ENCODE data around the gene IFI6.
"Not testable (repeated sequence)": the region's sequence is repeated elsewhere in the genome, so short reads cannot be mapped to it uniquely, and the experiment has no call there.

Gene IFI6

GRCh38 chr1:27704958-27705357 is 33.0 kb upstream of the IFI6 start:
- Histone ChIP-seq H3K9me3 (replicated peaks in 1 of 2; ENCODE audit: control insufficient read depth in 2 of 2, insufficient read depth in 1 of 2, low read depth in 1 of 2, low read length in 2 of 2) (peaks cover 0 to 8% of the 10 kb centered on the region in 2 donors), H3K4me1 (ENCODE audit: control insufficient read depth in 2 of 2, insufficient read depth in 1 of 2, low read depth in 1 of 2, low read length in 2 of 2) (no peaks in the 10 kb centered on the region), H2BK12ac (ENCODE audit: low read length) (no peak overlapping the region), H3K14ac (ENCODE audit: low read length) (no peak overlapping the region), H3K27ac (replicated peaks; ENCODE audit: low read length) (no peak overlapping the region), H3K18ac (ENCODE audit: low read length) (no peak overlapping the region), H3K4me3 (ENCODE audit: low read length in 2 of 2) (no peak overlapping the region), H2BK120ac (ENCODE audit: low read depth, low read length) (no peak overlapping the region), H2BK15ac (ENCODE audit: low read length) (no peak overlapping the region), H2AFZ (ENCODE audit: low read length) (no peak overlapping the region), H3K4me2 (ENCODE audit: insufficient read depth, low read length, poor library complexity, severe bottlenecking) (no peak overlapping the region), H3K27me3 (ENCODE audit: control insufficient read depth in 3 of 3, insufficient read depth in 3 of 3, low read depth in 1 of 3, low read length in 3 of 3) (peaks cover 0 to 7% (median 0%) of the 10 kb centered on the region in 3 experiments), H3K79me1 (ENCODE audit: low read depth, low read length) (no peaks in the 10 kb centered on the region), H3K9ac (ENCODE audit: low read depth, low read length, poor library complexity) (no peak overlapping the region), H3K23ac (ENCODE audit: low read depth, low read length, poor library complexity) (no peak overlapping the region), H2BK5ac (ENCODE audit: low read length) (no peak overlapping the region), H4K91ac (ENCODE audit: low read depth, low read length, poor library complexity) (no peak overlapping the region), H2AK5ac (ENCODE audit: low read depth, low read length) (no peak overlapping the region), H3K4ac (ENCODE audit: low read length) (no peak overlapping the region), H4K8ac (ENCODE audit: low read depth, low read length) (no peak overlapping the region), H3K36me3 (replicated peaks in 1 of 2; ENCODE audit: control insufficient read depth in 2 of 2, insufficient read depth in 2 of 2, low read length in 2 of 2) (no peaks in the 10 kb centered on the region)
- DNase-seq (ENCODE audit: low spot score), result no peak
- WGBS, 2 donors (ENCODE audit: extremely low coverage in 2 of 2, insufficient read length in 2 of 2, insufficient replicate concordance in 1 of 2), result no CpG with 5 or more reads among the region's 4 CpGs

- not testable (repeated sequence) for H2BK5ac ChIP-seq (ENCODE audit: low read length); H2BK12ac ChIP-seq (ENCODE audit: low read length); H2BK15ac ChIP-seq (ENCODE audit: low read length); H4K8ac ChIP-seq (ENCODE audit: low read depth, low read length); H3K4ac ChIP-seq (ENCODE audit: low read length); H3K36me3 ChIP-seq (replicated peaks in 1 of 2; ENCODE audit: control insufficient read depth in 2 of 2, insufficient read depth in 2 of 2, low read length in 2 of 2); H2BK120ac ChIP-seq (ENCODE audit: low read depth, low read length); DNase-seq (ENCODE audit: low spot score); H3K9me3 ChIP-seq (replicated peaks in 1 of 2; ENCODE audit: control insufficient read depth in 2 of 2, insufficient read depth in 1 of 2, low read depth in 1 of 2, low read length in 2 of 2); H2AFZ ChIP-seq (ENCODE audit: low read length); H3K79me1 ChIP-seq (ENCODE audit: low read depth, low read length); H3K23ac ChIP-seq (ENCODE audit: low read depth, low read length, poor library complexity); H3K9ac ChIP-seq (ENCODE audit: low read depth, low read length, poor library complexity); H3K4me3 ChIP-seq (ENCODE audit: low read length in 2 of 2); H3K27ac ChIP-seq (replicated peaks; ENCODE audit: low read length); H4K91ac ChIP-seq (ENCODE audit: low read depth, low read length, poor library complexity); H3K4me2 ChIP-seq (ENCODE audit: insufficient read depth, low read length, poor library complexity, severe bottlenecking); H3K18ac ChIP-seq (ENCODE audit: low read length); H2AK5ac ChIP-seq (ENCODE audit: low read depth, low read length); H3K14ac ChIP-seq (ENCODE audit: low read length); H3K4me1 ChIP-seq (ENCODE audit: control insufficient read depth in 2 of 2, insufficient read depth in 1 of 2, low read depth in 1 of 2, low read length in 2 of 2); H3K27me3 ChIP-seq (ENCODE audit: control insufficient read depth in 3 of 3, insufficient read depth in 3 of 3, low read depth in 1 of 3, low read length in 3 of 3)
- WGBS, 2 donors (ENCODE audit: extremely low coverage in 2 of 2, insufficient read length in 2 of 2, insufficient replicate concordance in 1 of 2), result no CpG with 5 or more reads among the region's 9 CpGs
These were observed 24.8 kb upstream of the IFI6 start for GRCh38 chr1:27696835-27697234.

GRCh38 chr1:27690183-27690582 is 18.2 kb upstream of the IFI6 start:
- Histone ChIP-seq H3K14ac (ENCODE audit: low read length) (no peak overlapping the region), H4K91ac (ENCODE audit: low read depth, low read length, poor library complexity) (no peak overlapping the region), H3K23ac (ENCODE audit: low read depth, low read length, poor library complexity) (no peak overlapping the region), H4K8ac (ENCODE audit: low read depth, low read length) (no peak overlapping the region), H2BK15ac (ENCODE audit: low read length) (no peak overlapping the region), H3K36me3 (replicated peaks in 1 of 2; ENCODE audit: control insufficient read depth in 2 of 2, insufficient read depth in 2 of 2, low read length in 2 of 2) (no peaks in the 10 kb centered on the region), H3K27me3 (ENCODE audit: control insufficient read depth in 3 of 3, insufficient read depth in 3 of 3, low read depth in 1 of 3, low read length in 3 of 3) (peaks cover 0 to 27% (median 0%) of the 10 kb centered on the region in 3 experiments), H3K9ac (ENCODE audit: low read depth, low read length, poor library complexity) (no peak overlapping the region), H2BK12ac (ENCODE audit: low read length) (no peak overlapping the region), H3K18ac (ENCODE audit: low read length) (no peak overlapping the region), H3K79me1 (ENCODE audit: low read depth, low read length) (no peaks in the 10 kb centered on the region), H2AFZ (ENCODE audit: low read length) (no peak overlapping the region), H2BK120ac (ENCODE audit: low read depth, low read length) (no peak overlapping the region), H3K4me3 (ENCODE audit: low read length in 2 of 2) (no peak overlapping the region), H3K4me1 (ENCODE audit: control insufficient read depth in 2 of 2, insufficient read depth in 1 of 2, low read depth in 1 of 2, low read length in 2 of 2) (no peaks in the 10 kb centered on the region), H2AK5ac (ENCODE audit: low read depth, low read length) (no peak overlapping the region), H2BK5ac (ENCODE audit: low read length) (no peak overlapping the region), H3K4me2 (ENCODE audit: insufficient read depth, low read length, poor library complexity, severe bottlenecking) (no peak overlapping the region), H3K27ac (replicated peaks; ENCODE audit: low read length) (no peak overlapping the region), H3K9me3 (replicated peaks in 1 of 2; ENCODE audit: control insufficient read depth in 2 of 2, insufficient read depth in 1 of 2, low read depth in 1 of 2, low read length in 2 of 2) (peaks cover 2 to 8% of the 10 kb centered on the region in 2 donors), H3K4ac (ENCODE audit: low read length) (no peak overlapping the region)
- WGBS, 2 donors (ENCODE audit: extremely low coverage in 2 of 2, insufficient read length in 2 of 2, insufficient replicate concordance in 1 of 2), result no CpG with 5 or more reads among the region's 2 CpGs
- no peak for DNase-seq (ENCODE audit: low spot score)

- Histone ChIP-seq H2AFZ (ENCODE audit: low read length) (no peak overlapping the region), H3K9me3 (replicated peaks in 1 of 2; ENCODE audit: control insufficient read depth in 2 of 2, insufficient read depth in 1 of 2, low read depth in 1 of 2, low read length in 2 of 2) (peaks cover 2 to 8% of the 10 kb centered on the region in 2 donors), H3K79me1 (ENCODE audit: low read depth, low read length) (no peaks in the 10 kb centered on the region), H4K8ac (ENCODE audit: low read depth, low read length) (no peak overlapping the region), H3K27me3 (ENCODE audit: control insufficient read depth in 3 of 3, insufficient read depth in 3 of 3, low read depth in 1 of 3, low read length in 3 of 3) (peaks cover 0 to 27% (median 0%) of the 10 kb centered on the region in 3 experiments), H3K4ac (ENCODE audit: low read length) (no peak overlapping the region), H3K9ac (ENCODE audit: low read depth, low read length, poor library complexity) (no peak overlapping the region), H3K36me3 (replicated peaks in 1 of 2; ENCODE audit: control insufficient read depth in 2 of 2, insufficient read depth in 2 of 2, low read length in 2 of 2) (no peaks in the 10 kb centered on the region), H3K4me3 (ENCODE audit: low read length in 2 of 2) (no peak overlapping the region), H2AK5ac (ENCODE audit: low read depth, low read length) (no peak overlapping the region), H2BK12ac (ENCODE audit: low read length) (no peak overlapping the region), H4K91ac (ENCODE audit: low read depth, low read length, poor library complexity) (no peak overlapping the region), H3K4me2 (ENCODE audit: insufficient read depth, low read length, poor library complexity, severe bottlenecking) (no peak overlapping the region), H2BK15ac (ENCODE audit: low read length) (no peak overlapping the region), H2BK5ac (ENCODE audit: low read length) (no peak overlapping the region), H3K4me1 (ENCODE audit: control insufficient read depth in 2 of 2, insufficient read depth in 1 of 2, low read depth in 1 of 2, low read length in 2 of 2) (no peaks in the 10 kb centered on the region), H2BK120ac (ENCODE audit: low read depth, low read length) (no peak overlapping the region), H3K14ac (ENCODE audit: low read length) (no peak overlapping the region), H3K27ac (replicated peaks; ENCODE audit: low read length) (no peak overlapping the region), H3K23ac (ENCODE audit: low read depth, low read length, poor library complexity) (no peak overlapping the region), H3K18ac (ENCODE audit: low read length) (no peak overlapping the region)
- WGBS, 2 donors (ENCODE audit: extremely low coverage in 2 of 2, insufficient read length in 2 of 2, insufficient replicate concordance in 1 of 2), result no CpG with 5 or more reads among the region's 4 CpGs
- DNase-seq (ENCODE audit: low spot score), result no peak
These were observed 17.6 kb upstream of the IFI6 start for GRCh38 chr1:27689423-27690173.

All from neuronal stem cell (in vitro differentiated cells).